GM10847 (cell line): ENCODE data around the gene NOD1.

Source experiments
- POLR2A ChIP-seq: IDR thresholded peaks from 2 replicates; pipeline ENCODE4 v1.6.1; 2011; ENCODE audit not compliant: insufficient read length; ENCODE audit errors: extremely low read depth

Gene NOD1

DNA sequence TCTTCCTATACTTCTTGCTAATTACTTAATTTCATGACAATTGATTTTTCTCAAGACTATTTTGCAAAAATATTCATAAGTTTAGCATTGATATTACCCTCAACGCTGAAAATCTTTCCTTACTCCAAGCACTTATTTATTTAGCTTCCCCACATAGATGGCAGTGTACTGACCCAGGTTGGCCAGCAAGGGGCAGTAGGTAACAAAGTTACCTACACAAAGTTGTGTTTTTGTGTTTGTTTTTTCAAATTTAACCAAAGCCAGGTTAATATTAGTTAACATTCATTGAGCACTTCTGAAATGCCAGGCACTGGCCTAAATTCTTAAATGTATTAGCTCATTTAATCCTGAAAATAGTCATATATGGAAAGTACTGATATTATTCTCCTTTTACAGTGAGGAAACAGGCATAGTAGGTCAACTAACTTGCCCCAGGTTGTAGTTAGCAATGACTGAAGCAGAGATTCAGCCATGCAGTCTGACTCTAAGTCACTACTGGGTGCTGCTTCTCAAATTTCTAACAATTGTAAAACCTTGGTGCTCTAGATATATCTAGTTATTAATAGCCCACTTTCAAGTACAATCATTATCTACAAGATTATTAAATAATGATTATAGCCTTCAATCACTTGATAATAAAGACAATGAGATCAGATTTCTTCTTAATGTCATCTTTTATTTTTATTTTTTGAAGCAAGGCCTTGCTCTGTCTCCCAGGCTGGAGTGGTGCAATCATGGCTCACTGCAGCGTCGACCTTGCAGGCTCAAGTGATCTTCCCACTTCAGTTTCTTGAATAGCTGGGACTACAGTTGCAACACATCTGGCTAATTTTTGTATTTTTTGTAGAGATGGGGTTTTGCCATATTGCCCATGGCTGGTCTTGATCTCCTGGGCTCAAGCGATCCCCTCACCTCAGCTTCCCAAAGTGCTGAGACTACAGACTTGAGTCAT is 31.8 kb upstream of the NOD1 start:
- TF ChIP-seq POLR2A, result no peak

DNA sequence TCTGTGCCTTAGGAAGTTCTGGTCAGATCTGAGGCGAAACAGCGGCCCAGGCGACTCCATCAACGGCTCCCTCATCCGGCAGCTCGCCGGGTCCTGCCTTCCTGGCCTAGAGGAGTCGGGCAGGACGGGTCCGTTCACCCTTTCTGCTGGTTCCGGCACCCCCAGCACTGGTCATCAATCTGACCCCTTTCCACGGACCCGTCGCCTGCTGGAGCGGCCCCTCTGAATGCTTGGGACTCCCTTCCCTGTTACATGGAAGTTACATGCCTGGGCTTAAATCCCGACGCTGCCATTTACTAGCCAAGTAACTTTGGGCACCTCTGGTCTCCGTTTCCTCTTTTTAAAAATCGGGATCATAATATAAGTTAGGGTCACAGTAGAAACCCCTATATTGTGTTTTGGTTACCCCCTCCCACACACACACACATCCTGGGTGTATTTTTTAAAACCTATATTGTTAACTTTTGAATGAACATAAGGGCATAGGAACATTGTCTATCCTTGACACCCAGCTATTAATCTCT is 26.7 kb upstream of the NOD1 start:
- no peak for TF ChIP-seq POLR2A

DNA sequence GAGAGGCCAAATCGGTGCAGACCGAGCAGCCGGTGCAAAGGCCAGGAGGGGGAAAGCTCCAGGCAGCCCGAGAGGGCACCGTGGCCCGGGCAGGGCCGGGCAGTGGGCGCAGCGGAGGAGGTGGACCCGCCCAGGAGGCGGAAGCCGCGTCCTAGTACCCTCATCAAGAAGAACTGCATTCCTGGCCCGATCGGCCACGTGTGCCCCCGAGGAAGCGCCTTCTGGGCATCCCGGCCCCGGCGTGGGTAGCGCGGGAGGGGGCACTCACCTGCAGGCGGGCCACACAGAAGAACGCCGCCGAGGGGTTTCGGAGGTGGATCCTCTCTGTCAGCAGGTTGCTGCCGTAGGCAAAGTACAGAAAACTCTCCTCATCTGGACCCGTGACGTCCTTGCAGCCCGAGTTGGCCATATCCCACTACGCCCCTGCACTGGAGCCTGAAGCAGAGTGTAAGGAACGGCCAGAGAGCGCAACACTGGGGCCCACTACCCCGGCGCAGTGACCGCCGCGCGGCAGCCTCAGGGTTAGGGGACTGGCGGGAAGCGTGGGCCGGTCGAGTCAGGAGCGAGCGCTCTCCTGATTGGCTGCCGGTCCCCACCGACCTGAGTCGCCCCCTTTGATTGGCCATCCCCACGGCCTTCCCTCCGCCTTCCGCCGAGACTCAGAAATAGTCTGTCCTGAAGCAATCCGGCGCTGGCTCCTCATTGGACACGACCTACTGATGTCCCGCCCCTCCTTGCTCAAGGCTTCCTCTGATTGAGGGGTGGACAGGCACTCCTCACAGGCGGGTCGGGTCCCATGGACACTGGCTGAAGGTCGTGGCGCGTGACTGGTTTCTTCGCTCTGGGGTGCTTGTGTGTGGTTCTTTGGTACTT is 26.0 kb upstream of the NOD1 start, which contains the start of gene GGCT:
GGCT (minus strand) TSS at position 529 of the 873 bp plus-strand sequence; CDS start at position 409, 120 bp downstream.
- peak; percentile 74 for TF ChIP-seq POLR2A

DNA sequence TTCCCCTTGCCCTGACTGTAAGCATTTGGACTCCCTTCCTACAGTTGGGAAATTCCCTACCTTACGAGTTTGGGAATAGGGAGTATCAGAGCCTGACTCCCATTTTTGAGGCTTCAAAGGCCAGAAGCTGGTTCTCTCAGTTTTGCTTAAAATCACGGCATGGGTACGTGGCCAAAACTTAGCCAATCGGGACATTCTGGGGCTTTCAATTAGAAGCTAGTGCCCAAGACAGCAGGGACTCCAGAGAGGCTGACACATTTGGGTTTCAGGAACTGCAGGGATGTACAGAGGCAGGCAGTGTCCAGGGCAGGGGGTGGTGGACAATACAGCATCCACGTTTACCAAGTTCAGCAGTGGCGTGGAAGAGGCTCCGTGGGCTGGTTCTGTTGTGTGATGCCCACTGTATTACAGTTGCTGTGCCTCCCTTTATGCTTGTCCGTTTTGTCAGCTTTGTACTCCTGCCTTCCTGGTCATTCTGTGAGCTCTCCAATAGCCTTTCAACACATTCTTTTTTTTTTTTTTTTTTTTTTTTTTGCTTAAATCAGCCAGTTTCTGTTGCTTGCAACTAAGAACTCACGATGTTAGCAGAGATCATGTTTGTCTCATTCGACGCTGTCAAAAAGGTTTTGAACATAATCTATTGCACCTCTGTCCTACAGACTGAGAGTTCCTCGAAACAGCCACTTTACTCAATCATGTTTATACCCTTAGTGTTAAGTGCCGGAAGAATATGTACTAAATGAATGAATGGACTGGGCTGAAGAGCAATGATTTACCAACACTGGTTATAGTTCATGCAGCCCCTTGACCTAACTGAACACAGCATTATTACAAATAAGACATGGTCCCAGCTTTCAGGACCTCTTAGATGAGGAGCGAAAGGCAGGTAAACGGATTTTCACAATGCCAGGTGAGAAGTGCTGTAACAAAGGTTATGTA is 25.0 kb upstream of the NOD1 start:
- TF ChIP-seq POLR2A, result no peak

DNA sequence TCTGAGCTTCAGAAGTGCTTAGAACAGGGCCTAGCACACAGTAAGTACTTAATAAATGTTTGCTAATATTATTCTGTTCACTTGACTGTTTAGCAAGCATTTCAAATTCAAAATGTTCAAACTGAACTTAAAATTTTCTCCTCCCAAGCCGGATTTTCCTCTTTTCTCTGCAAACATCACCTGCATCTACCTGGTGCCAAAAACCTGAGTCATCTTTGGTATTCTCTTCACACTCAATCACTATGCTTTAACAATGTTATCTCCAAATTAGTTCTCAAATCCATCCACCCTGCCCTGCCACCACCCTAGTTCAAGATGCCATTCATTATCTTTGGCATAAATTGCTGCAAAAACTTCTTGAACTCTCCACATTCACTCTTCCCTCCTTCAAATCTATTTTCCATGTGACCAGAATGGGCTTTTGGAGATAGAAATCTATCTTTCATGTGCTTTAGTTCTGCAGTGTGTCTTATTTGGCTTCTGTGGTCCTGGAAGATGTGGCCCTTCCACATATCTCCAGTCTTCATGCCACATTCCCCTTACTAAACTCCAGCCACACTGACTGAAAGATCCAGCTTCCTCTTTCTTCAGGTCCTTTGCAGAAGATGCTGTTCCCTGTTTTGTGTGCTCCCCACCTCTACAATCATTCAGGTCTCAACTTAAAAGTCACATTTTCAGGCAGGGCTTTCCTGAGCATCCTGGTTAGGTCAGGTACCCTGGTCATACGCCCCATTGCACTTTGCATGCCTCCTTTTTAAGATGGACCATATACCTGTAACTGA is 24.1 kb upstream of the NOD1 start:
- TF ChIP-seq POLR2A, result no peak

DNA sequence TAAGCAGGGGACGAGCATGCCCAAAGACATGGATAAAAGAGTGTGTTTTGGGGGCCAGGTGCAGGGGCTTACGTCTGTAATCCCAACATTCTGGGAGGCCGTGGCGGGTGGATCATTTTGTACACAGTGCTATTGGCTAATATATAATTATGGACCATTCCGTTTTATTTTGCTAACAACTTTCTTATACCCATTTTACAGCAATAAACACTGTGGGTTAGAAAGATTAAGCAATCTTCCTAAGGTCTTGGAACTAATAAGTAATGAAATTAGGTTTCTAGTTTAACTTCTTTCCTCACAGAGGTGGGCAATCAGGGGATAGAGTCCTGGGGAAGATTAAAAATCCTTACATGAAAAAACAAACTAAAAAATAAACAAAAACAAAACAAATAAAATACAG is 22.7 kb upstream of the NOD1 start:
- no peak for TF ChIP-seq POLR2A

DNA sequence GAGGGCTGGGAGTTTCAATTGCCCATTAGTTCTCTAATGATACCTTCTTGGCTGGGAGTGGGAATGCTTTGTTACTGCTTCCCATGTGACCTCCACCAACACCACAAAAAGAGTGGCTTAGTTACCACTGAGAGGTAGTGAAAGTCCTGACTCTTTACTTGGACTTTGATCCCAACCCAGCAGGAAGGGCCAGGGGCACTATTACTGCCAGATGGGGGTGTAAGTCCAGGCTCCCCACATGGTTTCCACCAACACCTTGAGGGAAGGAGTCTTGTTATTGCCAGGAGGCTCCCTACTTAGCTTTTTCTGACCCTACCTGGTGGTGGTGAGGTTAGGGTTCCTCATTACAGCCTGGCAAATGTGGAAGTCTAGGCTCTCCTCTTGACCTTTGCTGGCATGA is 14.6 kb upstream of the NOD1 start:
- TF ChIP-seq POLR2A, result no peak

DNA sequence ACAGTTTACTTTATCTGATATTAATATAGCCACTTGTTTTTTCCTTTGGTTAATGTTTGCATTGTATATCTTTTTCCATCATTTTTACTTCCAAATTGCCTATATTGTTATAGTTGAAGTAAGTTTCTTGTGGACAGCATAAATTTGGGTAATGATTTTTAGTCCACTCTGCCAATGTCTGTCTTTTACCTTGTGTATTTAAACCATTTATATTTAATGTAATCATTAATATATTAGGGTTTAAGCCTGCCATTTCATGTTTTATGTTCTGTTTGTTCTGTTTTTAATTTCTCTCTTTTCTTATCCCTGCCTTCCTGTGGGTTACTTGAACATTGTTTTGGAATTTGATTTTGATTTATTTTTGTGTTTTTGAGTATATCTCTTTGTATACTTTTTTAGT is 12.8 kb upstream of the NOD1 start:
- no peak for TF ChIP-seq POLR2A

DNA sequence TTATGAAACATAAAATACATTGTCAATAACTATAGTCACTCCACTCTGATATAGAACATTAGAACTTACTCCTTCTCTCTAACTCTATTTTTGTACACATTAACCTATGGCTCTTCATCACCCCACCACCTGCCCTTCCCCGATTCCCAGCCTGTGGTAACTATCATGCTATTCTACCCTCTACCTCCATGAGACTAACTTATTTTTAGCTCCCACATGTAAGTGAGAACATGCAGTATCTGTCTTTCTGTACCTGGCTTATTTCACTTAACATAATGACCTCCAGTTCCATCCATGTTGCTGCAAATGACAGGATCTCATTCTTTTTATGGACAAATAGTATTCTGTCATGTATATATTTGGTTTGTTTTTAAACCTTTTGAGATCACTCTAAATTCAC is 8.8 kb upstream of the NOD1 start:
- TF ChIP-seq POLR2A, result no peak

DNA sequence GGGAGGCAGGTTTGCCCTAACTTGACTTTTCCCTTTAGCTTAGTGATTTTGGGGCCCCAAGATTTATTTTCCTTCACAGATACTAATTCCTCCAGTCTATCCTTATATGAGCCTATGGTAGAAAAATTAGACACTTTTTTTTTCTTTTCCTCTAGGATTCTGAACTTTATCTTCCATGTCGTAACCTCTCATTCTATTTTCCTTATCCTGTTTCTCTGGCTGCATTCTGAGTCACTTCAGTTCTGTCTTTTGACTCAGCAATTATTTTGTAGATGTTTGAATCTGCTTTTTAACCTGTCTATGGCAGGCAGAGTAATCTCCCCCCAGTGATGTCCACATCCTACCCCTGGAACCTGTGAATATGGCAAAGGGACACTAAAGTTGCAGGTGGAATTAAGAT is 7.1 kb upstream of the NOD1 start:
- no peak for TF ChIP-seq POLR2A

DNA sequence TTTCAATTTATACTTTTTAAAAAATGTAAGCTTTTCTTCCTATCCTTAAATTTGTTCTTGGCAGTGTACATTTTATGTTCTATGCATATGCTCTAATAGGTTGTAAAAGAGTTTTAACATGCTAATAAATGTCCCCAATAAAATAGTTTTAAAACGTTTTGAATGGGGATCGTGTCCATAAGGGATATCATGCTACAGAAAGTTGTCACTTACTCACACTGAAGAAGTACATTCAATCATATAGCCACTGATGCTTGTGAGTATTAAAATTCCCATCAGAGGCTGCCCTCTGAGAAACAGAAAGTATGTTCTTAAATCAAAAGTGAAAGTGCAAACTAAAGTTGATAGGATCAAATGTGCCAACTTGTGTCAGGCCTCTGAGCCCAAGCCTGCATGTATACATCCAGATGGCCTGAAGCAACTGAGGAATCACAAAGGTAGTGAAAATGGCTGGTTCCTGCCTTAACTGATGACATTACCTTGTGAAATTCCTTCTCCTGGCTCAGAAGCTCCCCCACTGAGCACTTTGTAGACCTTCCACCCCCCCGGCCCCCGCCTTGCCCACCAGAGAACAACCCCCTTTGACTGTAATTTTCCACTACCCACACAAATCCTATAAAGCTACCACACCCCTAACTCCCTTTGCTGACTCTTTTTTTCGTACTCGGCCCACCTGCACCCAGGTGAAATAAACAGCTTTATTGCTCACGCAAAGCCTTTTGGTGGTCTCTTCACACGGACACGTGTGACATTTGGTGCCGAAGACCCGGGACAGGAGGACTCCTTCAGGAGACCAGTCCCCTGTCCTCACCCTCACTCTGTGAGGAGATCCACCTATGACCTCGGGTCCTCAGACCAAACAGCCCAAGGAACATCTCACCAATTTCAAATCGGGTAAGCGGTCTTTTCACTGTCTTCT is 877 bp upstream of the NOD1 start:
- no peak for TF ChIP-seq POLR2A

DNA sequence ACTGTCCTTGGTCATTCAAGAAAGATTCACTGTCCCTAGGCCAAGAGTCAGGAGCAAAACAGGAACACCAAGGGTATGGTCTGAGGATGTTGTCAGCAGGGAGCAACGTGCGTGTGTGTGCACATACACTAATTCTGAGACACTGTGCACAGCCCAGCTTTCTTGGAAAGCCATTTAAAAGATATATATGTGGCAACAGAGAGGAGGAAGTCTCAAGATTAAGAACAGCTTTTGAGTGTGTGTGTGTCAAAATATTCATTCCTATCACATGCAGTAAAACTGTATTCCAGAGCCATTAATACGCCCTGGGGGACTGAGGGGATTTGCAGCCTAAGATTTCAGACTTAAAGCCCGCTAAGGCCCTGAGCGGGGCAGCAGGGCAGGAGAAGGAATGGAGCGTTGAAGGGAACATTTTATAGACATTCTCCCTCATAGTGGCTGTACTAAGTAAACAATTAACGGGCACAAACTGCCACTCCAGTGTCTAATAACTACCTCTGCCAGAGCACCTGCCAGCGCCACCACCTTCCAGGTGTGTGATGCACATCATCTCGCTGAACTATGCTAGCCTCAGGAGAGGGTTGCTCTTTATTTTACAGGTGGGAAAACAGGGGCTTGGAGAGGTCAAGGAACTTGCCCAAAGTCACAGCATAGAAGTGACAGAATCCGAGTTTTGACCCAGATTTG is 2.0 kb downstream of the NOD1 start:
- TF ChIP-seq POLR2A, result no peak

DNA sequence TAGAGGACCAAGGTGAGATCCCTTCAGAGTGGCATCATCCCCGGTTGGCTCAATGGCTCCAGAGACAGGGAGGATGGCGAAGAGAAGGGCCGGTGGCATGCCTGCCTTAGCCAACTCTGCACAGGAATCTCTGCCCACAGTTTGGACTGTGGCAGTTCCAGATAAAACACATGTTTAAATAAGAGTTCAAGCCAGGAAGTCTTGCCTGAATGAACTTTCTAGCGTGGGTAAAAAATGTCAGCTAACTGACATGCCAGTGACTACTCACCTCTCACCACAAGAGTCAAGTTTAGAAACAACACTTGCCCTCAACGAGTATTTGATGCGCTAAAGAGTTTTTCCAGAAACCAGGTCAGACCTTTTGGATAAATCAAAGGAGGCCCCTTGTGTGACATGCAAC is 3.0 kb downstream of the NOD1 start:
- no peak for TF ChIP-seq POLR2A

DNA sequence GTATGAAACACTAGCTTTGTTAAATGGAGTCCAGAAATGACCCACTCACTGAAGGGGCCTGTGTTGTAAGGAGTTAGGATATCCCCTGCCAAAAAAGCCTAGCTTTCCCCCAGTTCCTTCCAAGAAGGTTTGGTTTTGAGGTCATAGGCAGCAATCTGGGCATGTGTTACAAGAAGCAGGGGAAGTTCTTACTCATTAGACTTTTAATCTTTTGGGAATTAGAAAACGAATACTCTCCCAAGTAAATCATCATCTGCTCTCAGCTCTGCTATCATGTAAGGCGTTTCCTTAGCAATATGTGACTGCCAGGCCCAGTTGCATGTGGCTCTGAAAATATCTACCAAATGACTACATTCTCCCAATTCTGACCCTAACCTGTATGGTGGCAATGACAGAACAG is 3.7 kb downstream of the NOD1 start:
- TF ChIP-seq POLR2A, result no peak
